H9 (cell line): ENCODE measurements around the gene MUCL3. TPM values are rescaled to one million over a fixed set of nuclear protein-coding genes. Genes with fewer than 3 reads are reported as not detected.

Experiments
- DNase-seq: peaks from one replicate; pipeline ENCODE4 v3.0.0-alpha.2; 2017
- H2AFZ ChIP-seq: one replicate; pipeline ENCODE4 v1.6.1; 2013; ENCODE audit warnings: mild to moderate bottlenecking, low read length, control low read depth, moderate library complexity
- H2AK5ac ChIP-seq: 2 replicates; pipeline ENCODE4 v1.6.1; 2013; ENCODE audit warnings: low read length, control low read depth, mixed read lengths; ENCODE audit not compliant: insufficient read length
- H2BK120ac ChIP-seq: one replicate; pipeline ENCODE4 v1.6.1; 2013; ENCODE audit warnings: low read depth, mild to moderate bottlenecking, low read length, control low read depth, inconsistent platforms; ENCODE audit not compliant: poor library complexity, severe bottlenecking
- H2BK12ac ChIP-seq: 2 replicates; pipeline ENCODE4 v1.6.1; 2013; ENCODE audit warnings: low read length, control low read depth, mixed read lengths, low read depth; ENCODE audit not compliant: insufficient read length
- H2BK15ac ChIP-seq: 2 replicates; pipeline ENCODE4 v1.6.1; 2013; ENCODE audit warnings: low read depth, low read length, control low read depth
- H2BK20ac ChIP-seq: one replicate; pipeline ENCODE4 v1.6.1; 2013; ENCODE audit warnings: low read depth, mild to moderate bottlenecking, low read length, control low read depth, inconsistent platforms; ENCODE audit not compliant: poor library complexity, severe bottlenecking
- H2BK5ac ChIP-seq: 2 replicates; pipeline ENCODE4 v1.6.1; 2013; ENCODE audit warnings: low read length, control low read depth, mixed read lengths; ENCODE audit not compliant: insufficient read length
- H3K14ac ChIP-seq: 2 replicates; pipeline ENCODE4 v1.6.1; 2013; ENCODE audit warnings: low read length, control low read depth; ENCODE audit not compliant: insufficient read depth
- H3K18ac ChIP-seq: 2 replicates; pipeline ENCODE4 v1.6.1; 2013; ENCODE audit warnings: low read depth, mild to moderate bottlenecking, mixed read lengths, low read length, control low read depth; ENCODE audit not compliant: insufficient read length
- H3K23ac ChIP-seq: 2 replicates; pipeline ENCODE4 v1.6.1; 2013; ENCODE audit warnings: low read length, control low read depth, mixed read lengths, low read depth; ENCODE audit not compliant: insufficient read length
- H3K23me2 ChIP-seq: 2 replicates; pipeline ENCODE4 v1.6.1; 2013; ENCODE audit warnings: low read depth, mild to moderate bottlenecking, mixed read lengths, low read length, control low read depth; ENCODE audit not compliant: insufficient read length, poor library complexity, severe bottlenecking
- H3K27ac ChIP-seq: 2 replicates; pipeline ENCODE4 v1.5.1; 2013; ENCODE audit warnings: low read length, control low read depth, mixed read lengths, low read depth; ENCODE audit not compliant: insufficient read length
- H3K27me3 ChIP-seq: 2 replicates; pipeline ENCODE4 v1.6.1; 2013; ENCODE audit warnings: low read length, control low read depth, inconsistent platforms; ENCODE audit not compliant: insufficient read depth
- H3K4ac ChIP-seq: 2 replicates; pipeline ENCODE4 v1.6.1; 2013; ENCODE audit warnings: low read depth, mild to moderate bottlenecking, control low read depth, inconsistent platforms, low read length, moderate library complexity
- H3K4me1 ChIP-seq: 2 replicates; pipeline ENCODE4 v1.6.1; 2013; ENCODE audit warnings: low read length, control low read depth, inconsistent platforms; ENCODE audit not compliant: insufficient read depth
- H3K4me2 ChIP-seq: 2 replicates; pipeline ENCODE4 v1.6.1; 2013; ENCODE audit warnings: low read length, control low read depth, mixed read lengths; ENCODE audit not compliant: insufficient read length, insufficient read depth
- H3K56ac ChIP-seq: 2 replicates; pipeline ENCODE4 v1.6.1; 2013; ENCODE audit warnings: low read depth, mild to moderate bottlenecking, mixed read lengths, low read length, control low read depth; ENCODE audit not compliant: insufficient read length
- H3K79me1 ChIP-seq: 2 replicates; pipeline ENCODE4 v1.6.1; 2013; ENCODE audit warnings: low read depth, mild to moderate bottlenecking, moderate library complexity, low read length, control low read depth, inconsistent platforms; ENCODE audit not compliant: insufficient read depth, poor library complexity, severe bottlenecking
- H3K79me2 ChIP-seq: 2 replicates; pipeline ENCODE4 v1.6.1; 2013; ENCODE audit warnings: low read length, control low read depth, inconsistent platforms; ENCODE audit not compliant: insufficient read depth
- H3K9ac ChIP-seq: 2 replicates; pipeline ENCODE4 v1.6.1; 2013; ENCODE audit warnings: low read length, control low read depth, mixed read lengths; ENCODE audit not compliant: insufficient read length; ENCODE audit errors: extremely low read depth
- H3K9me3 ChIP-seq: one replicate; pipeline ENCODE4 v1.6.1; 2013; ENCODE audit warnings: low read depth, low read length, inconsistent platforms; ENCODE audit not compliant: control insufficient read depth
- H3T11ph ChIP-seq: one replicate; pipeline ENCODE4 v1.6.1; 2013; ENCODE audit warnings: mild to moderate bottlenecking, low read length, control low read depth, inconsistent platforms
- H4K20me1 ChIP-seq: one replicate; pipeline ENCODE4 v1.6.1; 2013; ENCODE audit not compliant: control insufficient read depth, insufficient read length, insufficient read depth
- H4K5ac ChIP-seq: 2 replicates; pipeline ENCODE4 v1.6.1; 2013; ENCODE audit warnings: low read depth, mild to moderate bottlenecking, mixed read lengths, low read length, control low read depth; ENCODE audit not compliant: insufficient read length
- H4K8ac ChIP-seq: replicated peaks from 2 replicates; pipeline ENCODE4 v1.6.1; 2013; ENCODE audit warnings: low read length, control low read depth, mixed read lengths, low read depth; ENCODE audit not compliant: insufficient read length
- H4K91ac ChIP-seq: 2 replicates; pipeline ENCODE4 v1.6.1; 2013; ENCODE audit warnings: low read depth, mild to moderate bottlenecking, moderate library complexity, mixed read lengths, low read length, control low read depth; ENCODE audit not compliant: insufficient read length
- H3K27ac Mint-ChIP-seq, 3 experiments: 2 replicates in 2 of 3; 3 replicates in 1 of 3; pipeline ENCODE4 v1.8.0; 2020 to 2021; ENCODE audit warnings: mixed read lengths in 3 of 3, mild to moderate bottlenecking in 1 of 3, moderate library complexity in 1 of 3
- H3K27me3 Mint-ChIP-seq: 2 replicates; pipeline ENCODE4 v1.8.0; 2021; ENCODE audit warnings: low read depth, mild to moderate bottlenecking, moderate library complexity, mixed read lengths
- H3K36me3 Mint-ChIP-seq, 3 experiments: 2 replicates in 2 of 3; 3 replicates in 1 of 3; pipeline ENCODE4 v1.8.0; 2020 to 2021; ENCODE audit warnings: low read depth in 3 of 3, mixed read lengths in 3 of 3; ENCODE audit not compliant: insufficient read depth in 1 of 3
- H3K4me1 Mint-ChIP-seq, 2 experiments: 2 replicates each; pipeline ENCODE4 v1.8.0; 2020; ENCODE audit warnings: mixed read lengths in 2 of 2
- H3K4me3 Mint-ChIP-seq, 2 experiments: 2 replicates in 1 of 2; 3 replicates in 1 of 2; pipeline ENCODE4 v1.8.0; 2020 to 2021; ENCODE audit warnings: mild to moderate bottlenecking in 2 of 2, mixed read lengths in 2 of 2, moderate library complexity in 1 of 2
- H3K9me3 Mint-ChIP-seq, 2 experiments: 2 replicates in 1 of 2; 3 replicates in 1 of 2; pipeline ENCODE4 v1.8.0; 2020; ENCODE audit warnings: mild to moderate bottlenecking in 2 of 2, mixed read lengths in 2 of 2, moderate library complexity in 1 of 2
- CTCF ChIP-seq: fragments of 200-600 bp; sonication (generic); conservative IDR thresholded peaks from 3 replicates; pipeline ENCODE4 v1.8.0; 2021; ENCODE audit warnings: antibody characterized with exemption, mild to moderate bottlenecking
- WGBS: extraction: QIAGEN DNeasy Blood & Tissue Kit; methylation state at CpG from one replicate; pipeline ENCODE4 v1.1.7; 2013; ENCODE audit warnings: missing lambda C conversion rate, low lambda C conversion rate, mixed read lengths; ENCODE audit not compliant: insufficient read length; ENCODE audit errors: extremely low coverage; 5-methylcytosine and 5-hydroxymethylcytosine counted together
- total RNA-seq: library from RNA; stranded (reverse); gene quantifications from 2 replicates; pipeline ENCODE4 v1.2.1, GENCODE V29; 2021

Gene MUCL3
- total RNA-seq, 1 experiment from 2014 or later = 0.15 TPM

- Histone ChIP-seq H2BK20ac (no peak overlapping the region), H3K23me2 (no peaks in the 10 kb centered on the region), H4K5ac (no peak overlapping the region), H3K4me2 (no peak overlapping the region), H3K4ac (no peak overlapping the region), H2AK5ac (no peak overlapping the region), H2BK120ac (no peak overlapping the region), H2BK12ac (no peak overlapping the region), H2AFZ (no peak overlapping the region), H4K8ac (no peak overlapping the region), H4K20me1 (no peaks in the 10 kb centered on the region), H3K9me3 (no peaks in the 10 kb centered on the region), H3K79me2 (no peaks in the 10 kb centered on the region), H3K79me1 (no peaks in the 10 kb centered on the region), H3K14ac (no peak overlapping the region), H3K23ac (no peak overlapping the region), H3K27me3 (no peaks in the 10 kb centered on the region), H3K4me1 (no peaks in the 10 kb centered on the region; the same call in 1 of the 2 replicates), H3K9ac (no peak overlapping the region), H3K27ac (no peak overlapping the region), H3K18ac (no peak overlapping the region), H3K56ac (no peak overlapping the region), H3T11ph (no peak overlapping the region), H4K91ac (no peak overlapping the region), H2BK15ac (no peak overlapping the region), H2BK5ac (no peak overlapping the region)
- H3K4me3 Mint-ChIP-seq = no peak overlapping the region
- no CpG with 5 or more reads among the region's 4 CpGs for WGBS
- no peak for TF ChIP-seq CTCF
- peaks cover 4% of the 10 kb centered on the region; the same call in 1 of the 2 replicates for H3K27me3 Mint-ChIP-seq
- no peaks in the 10 kb centered on the region for H3K9me3 Mint-ChIP-seq
- peaks cover 4 to 8% of the 10 kb centered on the region in 2 experiments; a peak in 2 of 4 replicates for H3K4me1 Mint-ChIP-seq
- no peak for DNase-seq
- no peaks in the 10 kb centered on the region for H3K36me3 Mint-ChIP-seq
- H3K27ac Mint-ChIP-seq = no peak overlapping the region
These were observed 32.0 kb downstream of the MUCL3 start for GRCh38 chr6:30972816-30973215.
